Mammary microvascular endothelial cell (primary cell): ENCODE measurements around the gene CCDC171. TPM values are rescaled to one million over a fixed set of nuclear protein-coding genes. Genes with fewer than 3 reads are reported as not detected.

Source experiments
- total RNA-seq: library from RNA; depleted of rRNA; stranded (reverse); fragments of >200 nt; gene quantifications from 2 replicates; pipeline ENCODE4 v1.2.3, GENCODE V29; 2015

The CCDC171 gene
- 0.93 and 0.94 TPM in 2 replicates for total RNA-seq

GRCh38 chr9:15552636-15553527, at the start of gene CCDC171:
Gene CCDC171, plus strand, starts transcription at chr9:15553043. Its CDS starts 11,046 bp downstream, at chr9:15564089.

GRCh38 chr9:15510789-15511575, 41.9 kb upstream of the CCDC171 start, which contains the start of gene PSIP1:
Gene PSIP1, minus strand, starts transcription at chr9:15510970. Its CDS starts 782 bp downstream, at chr9:15510188.

Other genes with a start within 250 kb of the CCDC171 start
- gene TTC39B, start 245.8 kb upstream of the CCDC171 start, total RNA-seq, result 3.0 and 5.1 TPM in 2 replicates
- gene SNAPC3, start 130.2 kb upstream of the CCDC171 start, total RNA-seq, result 21.4 and 21.5 TPM in 2 replicates
- gene PSIP1, start 42.1 kb upstream of the CCDC171 start, total RNA-seq, result 44.6 and 48.1 TPM in 2 replicates